ENCODE data around the gene ARMC12.
A peak's percentile ranks its signal among the peaks of the same experiment; 100 is the strongest.

Gene ARMC12

DNA sequence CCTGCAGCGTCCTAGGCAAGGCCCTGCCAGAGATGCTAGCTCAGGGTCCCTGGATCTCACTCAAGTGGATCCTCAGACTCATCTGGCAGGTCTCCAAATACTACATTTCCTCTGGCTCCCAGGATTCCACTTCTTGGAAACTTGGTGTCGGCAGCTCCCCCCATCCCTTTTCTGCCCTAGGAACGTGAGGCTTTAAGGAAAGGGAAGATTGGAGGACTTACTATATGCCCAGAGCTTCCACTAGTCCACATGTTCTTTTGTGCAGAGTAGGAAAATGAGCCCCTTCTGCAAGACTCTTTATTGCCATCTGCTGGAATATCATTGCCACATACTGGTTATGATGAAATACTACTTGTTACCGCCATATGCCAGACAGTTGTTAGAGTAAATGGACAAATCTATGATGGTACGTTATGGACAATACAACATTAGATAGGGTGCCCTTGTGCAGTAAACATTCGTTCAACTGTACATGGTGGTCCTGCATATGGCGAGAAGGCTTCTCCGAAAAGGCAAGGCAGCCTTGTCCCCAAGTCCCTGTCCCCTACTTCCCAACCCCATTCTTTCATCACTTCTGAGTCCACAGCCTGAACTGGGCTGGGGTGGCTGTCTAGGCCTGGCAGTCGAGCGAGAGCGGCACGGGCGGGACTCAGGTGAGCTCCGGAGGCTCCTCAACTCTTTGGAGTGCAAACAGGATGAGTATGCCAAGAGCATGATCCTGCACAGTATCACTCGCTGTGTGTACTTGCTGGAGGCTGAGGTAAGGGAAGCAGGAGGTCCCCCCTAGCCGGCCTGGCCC, 780 bp downstream of the ARMC12 start:
- Histone ChIP-seq H3K36me3 (no peaks in the 10 kb centered on the region), H3K4me3 (ENCODE audit: low read depth, low read length) (no peak overlapping the region), H3K9me3 (no peaks in the 10 kb centered on the region), H3K27me3 (no peaks in the 10 kb centered on the region), H3K4me1 (peaks cover 3% of the 10 kb centered on the region; the same call in 1 of the 2 replicates)
- peak; percentile 31 for DNase-seq
- TF ChIP-seq CTCF (IDR thresholded peaks at IDR 0.05; ENCODE audit: low read depth, low read length), result peak; percentile 91

GRCh38 chr6:35739645-35740524, 3.1 kb downstream of the ARMC12 start:
- Histone ChIP-seq H3K4me3 (ENCODE audit: low read depth, low read length) (no peak overlapping the region), H3K27me3 (no peaks in the 10 kb centered on the region), H3K4me1 (no peaks in the 10 kb centered on the region), H3K36me3 (no peaks in the 10 kb centered on the region), H3K9me3 (no peaks in the 10 kb centered on the region)
- no peak for TF ChIP-seq CTCF (IDR thresholded peaks at IDR 0.05; ENCODE audit: low read depth, low read length)
- no peak for DNase-seq

- Histone ChIP-seq H3K9me3 (no peaks in the 10 kb centered on the region), H3K27me3 (no peaks in the 10 kb centered on the region), H3K36me3 (no peaks in the 10 kb centered on the region), H3K4me1 (no peaks in the 10 kb centered on the region), H3K4me3 (ENCODE audit: low read depth, low read length) (no peak overlapping the region)
- TF ChIP-seq CTCF (IDR thresholded peaks at IDR 0.05; ENCODE audit: low read depth, low read length), result no peak
- DNase-seq, result no peak
Measured at GRCh38 chr6:35742842-35743241, 6.0 kb downstream of the ARMC12 start.

DNA sequence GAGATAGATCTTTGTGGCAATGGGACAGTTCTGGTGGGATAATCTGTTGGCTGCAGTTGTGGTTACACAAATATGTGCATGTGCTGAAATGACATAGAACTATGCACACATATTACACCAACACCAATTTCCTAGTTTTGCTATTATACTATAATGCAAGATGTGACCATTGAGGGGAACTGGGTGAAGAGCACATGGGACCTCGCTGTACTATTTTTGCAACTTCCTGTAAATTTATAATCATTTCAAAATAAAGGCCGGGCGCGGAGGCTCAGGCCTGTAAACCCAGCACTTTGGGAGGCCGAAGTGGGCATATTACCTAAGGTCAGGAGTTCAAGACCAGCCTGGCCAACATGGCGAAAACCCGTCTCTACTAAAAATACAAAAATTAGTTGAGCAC, 8.7 kb downstream of the ARMC12 start:
- Histone ChIP-seq H3K27me3 (no peaks in the 10 kb centered on the region), H3K4me3 (ENCODE audit: low read depth, low read length) (no peak overlapping the region), H3K4me1 (no peaks in the 10 kb centered on the region), H3K36me3 (no peaks in the 10 kb centered on the region), H3K9me3 (no peaks in the 10 kb centered on the region)
- no peak for TF ChIP-seq CTCF (IDR thresholded peaks at IDR 0.05; ENCODE audit: low read depth, low read length)
- no peak for DNase-seq

DNA sequence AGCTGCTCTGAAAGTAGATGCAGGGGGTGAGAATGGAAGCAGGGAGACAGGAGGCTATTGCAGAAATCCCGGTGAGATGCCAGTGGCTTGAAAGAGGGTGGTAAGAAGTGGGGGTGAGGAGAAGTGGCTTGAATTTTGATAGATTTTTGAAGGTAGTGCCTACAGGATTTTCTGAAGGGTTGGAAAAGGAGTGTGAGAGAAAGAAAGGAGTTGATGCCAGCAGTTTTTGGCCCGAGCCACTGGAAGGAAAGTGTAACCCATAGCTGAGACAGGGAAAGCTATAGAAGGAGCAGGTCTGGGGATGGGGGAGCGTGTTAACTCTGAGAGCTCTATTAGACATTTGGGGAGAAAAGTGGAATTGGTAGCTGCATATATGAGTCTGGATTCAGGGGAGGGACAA, 9.7 kb downstream of the ARMC12 start:
- DNase-seq, result no peak

More for the DNA sequence above, 9.7 kb downstream of the ARMC12 start:
- Histone ChIP-seq H3K4me1 (no peaks in the 10 kb centered on the region), H3K4me3 (ENCODE audit: low read depth, low read length) (no peak overlapping the region), H3K9me3 (no peaks in the 10 kb centered on the region), H3K36me3 (no peaks in the 10 kb centered on the region), H3K27me3 (no peaks in the 10 kb centered on the region)
- no peak for TF ChIP-seq CTCF (IDR thresholded peaks at IDR 0.05; ENCODE audit: low read depth, low read length)

Measured in BE2C (cell line).